Measurements from ENCODE around the gene SIPA1L3. TPM values are rescaled to one million over a fixed set of nuclear protein-coding genes. Genes with fewer than 3 reads are reported as not detected.

Gene SIPA1L3
- total RNA-seq, 1 donor from 2014 or later, result 27.1 TPM

- Histone ChIP-seq H3K27ac (no peak overlapping the region), H3K9me3 (no peaks in the 10 kb centered on the region), H3K27me3 (no peaks in the 10 kb centered on the region), H3K36me3 (no peaks in the 10 kb centered on the region), H3K4me3 (no peak overlapping the region), H3K4me1 (no peaks in the 10 kb centered on the region)
- intact Hi-C loops (cut with DNase I), result no loop called here
- TF ChIP-seq, protein P1, sequence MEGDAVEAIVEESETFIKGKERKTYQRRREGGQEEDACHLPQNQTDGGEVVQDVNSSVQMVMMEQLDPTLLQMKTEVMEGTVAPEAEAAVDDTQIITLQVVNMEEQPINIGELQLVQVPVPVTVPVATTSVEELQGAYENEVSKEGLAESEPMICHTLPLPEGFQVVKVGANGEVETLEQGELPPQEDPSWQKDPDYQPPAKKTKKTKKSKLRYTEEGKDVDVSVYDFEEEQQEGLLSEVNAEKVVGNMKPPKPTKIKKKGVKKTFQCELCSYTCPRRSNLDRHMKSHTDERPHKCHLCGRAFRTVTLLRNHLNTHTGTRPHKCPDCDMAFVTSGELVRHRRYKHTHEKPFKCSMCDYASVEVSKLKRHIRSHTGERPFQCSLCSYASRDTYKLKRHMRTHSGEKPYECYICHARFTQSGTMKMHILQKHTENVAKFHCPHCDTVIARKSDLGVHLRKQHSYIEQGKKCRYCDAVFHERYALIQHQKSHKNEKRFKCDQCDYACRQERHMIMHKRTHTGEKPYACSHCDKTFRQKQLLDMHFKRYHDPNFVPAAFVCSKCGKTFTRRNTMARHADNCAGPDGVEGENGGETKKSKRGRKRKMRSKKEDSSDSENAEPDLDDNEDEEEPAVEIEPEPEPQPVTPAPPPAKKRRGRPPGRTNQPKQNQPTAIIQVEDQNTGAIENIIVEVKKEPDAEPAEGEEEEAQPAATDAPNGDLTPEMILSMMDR (IDR thresholded peaks at IDR 0.05), result no peak
- peak in 1 of 2 donors; percentile 49 for DNase-seq (ENCODE audit: low spot score in 2 of 2)
These were observed 43.6 kb downstream of the SIPA1L3 start for GRCh38 chr19:37950471-37951175.

DNA sequence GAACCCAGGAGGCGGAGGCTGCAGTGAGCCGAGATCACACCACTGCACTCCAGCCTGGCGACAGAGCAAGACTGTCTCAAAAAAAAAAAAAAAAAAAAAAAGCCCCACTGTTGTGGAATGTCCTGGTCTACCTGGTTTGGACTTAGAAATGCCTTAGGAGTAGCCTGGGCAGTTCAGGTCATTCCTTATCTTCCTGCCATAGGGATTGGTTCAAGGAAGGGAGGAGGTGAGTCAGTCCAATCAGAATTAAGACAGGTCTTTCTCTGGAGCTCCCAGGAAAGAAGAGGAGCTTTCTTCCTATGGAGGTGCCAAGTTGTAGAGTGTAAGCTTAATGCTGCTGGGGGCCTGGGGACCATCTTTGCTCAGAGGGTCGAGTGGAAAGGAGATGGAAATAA, 44.8 kb downstream of the SIPA1L3 start:
- Histone ChIP-seq H3K27me3 (no peaks in the 10 kb centered on the region), H3K27ac (no peak overlapping the region), H3K4me3 (no peak overlapping the region), H3K9me3 (no peaks in the 10 kb centered on the region), H3K4me1 (no peaks in the 10 kb centered on the region), H3K36me3 (no peaks in the 10 kb centered on the region)
- no peak for DNase-seq (ENCODE audit: low spot score in 2 of 2)
- intact Hi-C loops (cut with DNase I), result no loop called here
- TF ChIP-seq, protein P1 (IDR thresholded peaks at IDR 0.05), result no peak

GRCh38 chr19:37953171-37953917, 46.3 kb downstream of the SIPA1L3 start:
- Histone ChIP-seq H3K27ac (no peak overlapping the region), H3K4me3 (no peak overlapping the region), H3K9me3 (no peaks in the 10 kb centered on the region), H3K36me3 (no peaks in the 10 kb centered on the region), H3K4me1 (no peaks in the 10 kb centered on the region), H3K27me3 (no peaks in the 10 kb centered on the region)
- intact Hi-C loops (cut with DNase I), result no loop called here
- DNase-seq (ENCODE audit: low spot score in 2 of 2), result peak in 1 of 2 donors; percentile 19
- TF ChIP-seq, protein P1 (IDR thresholded peaks at IDR 0.05), result no peak

GRCh38 chr19:37953918-37954303, 46.9 kb downstream of the SIPA1L3 start:
- Histone ChIP-seq H3K4me3 (no peak overlapping the region), H3K9me3 (no peaks in the 10 kb centered on the region), H3K27me3 (no peaks in the 10 kb centered on the region), H3K36me3 (no peaks in the 10 kb centered on the region), H3K4me1 (no peaks in the 10 kb centered on the region), H3K27ac (no peak overlapping the region)
- TF ChIP-seq, protein P1 (IDR thresholded peaks at IDR 0.05), result no peak
- DNase-seq (ENCODE audit: low spot score in 2 of 2), result no peak
- intact Hi-C loops (cut with DNase I), result no loop called here

DNA sequence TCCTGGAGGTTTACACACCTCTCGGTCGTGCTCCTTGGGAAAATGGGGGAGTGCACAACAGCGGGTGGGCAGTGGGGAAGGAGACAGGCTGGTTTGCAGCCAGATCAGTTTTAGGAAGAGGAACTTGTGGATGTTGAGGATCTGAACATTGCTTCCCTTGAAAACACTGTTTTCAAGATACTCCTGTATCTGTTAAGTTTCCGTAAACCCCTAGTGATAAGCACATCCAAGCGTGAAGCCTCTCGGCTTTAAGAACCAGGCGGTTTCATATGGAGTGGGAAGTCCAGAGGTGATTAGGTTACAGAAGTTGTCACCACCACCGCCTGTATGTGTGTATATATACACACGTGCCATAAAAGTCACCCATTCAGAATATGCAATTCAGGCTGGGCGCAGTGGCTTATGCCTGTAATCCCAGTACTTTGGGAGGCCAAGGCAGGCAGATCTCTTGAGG, 47.4 kb downstream of the SIPA1L3 start:
- TF ChIP-seq, protein P1 (IDR thresholded peaks at IDR 0.05), result no peak
- H3K36me3 ChIP-seq, result no peaks in the 10 kb centered on the region
- intact Hi-C loops (cut with DNase I), result no loop called here
- H3K4me3 ChIP-seq, result no peak overlapping the region
- no peaks in the 10 kb centered on the region for H3K27me3 ChIP-seq
- DNase-seq (ENCODE audit: low spot score in 2 of 2), result peak in 1 of 2 donors; percentile 46
- H3K27ac ChIP-seq, result no peak overlapping the region
- H3K9me3 ChIP-seq, result no peaks in the 10 kb centered on the region
- H3K4me1 ChIP-seq, result no peaks in the 10 kb centered on the region
